Neural progenitor cell (in vitro differentiated cells): ENCODE data around the gene C2orf74.

ENCODE experiments used
- EZH2 ChIP-seq: fragments of 200-600 bp; sonication (generic); IDR thresholded peaks from 2 replicates; pipeline ENCODE4 v1.6.1; 2017; ENCODE audit warnings: antibody characterized with exemption, mild to moderate bottlenecking, moderate library complexity
- TF ChIP-seq, protein P1 (sequence below): fragments of 200-600 bp; sonication (generic); IDR thresholded peaks from 2 replicates; pipeline ENCODE4 v1.5.1; 2017; ENCODE audit warnings: antibody characterized with exemption, mild to moderate bottlenecking

DNA sequence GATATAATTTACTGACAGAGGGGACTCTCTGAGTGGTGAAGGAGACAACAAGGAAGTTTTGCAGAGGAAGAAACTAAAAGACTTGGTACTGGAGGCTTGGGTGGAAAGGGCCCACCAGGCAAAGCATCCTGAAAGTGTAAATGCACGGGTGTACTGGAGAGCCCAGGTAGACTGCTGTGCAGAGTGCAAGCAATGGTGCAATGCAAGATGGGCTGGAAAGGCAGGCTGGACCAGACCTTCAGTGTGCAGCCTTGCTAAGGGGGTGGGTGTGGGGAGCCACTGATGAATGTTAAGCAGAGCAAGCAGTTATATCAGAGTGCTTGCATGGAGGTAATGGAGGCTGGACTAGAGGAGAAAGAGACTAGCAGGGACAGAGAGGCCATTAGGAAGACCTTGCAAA is 10.7 kb downstream of the C2orf74 start:
- TF ChIP-seq, protein P1, sequence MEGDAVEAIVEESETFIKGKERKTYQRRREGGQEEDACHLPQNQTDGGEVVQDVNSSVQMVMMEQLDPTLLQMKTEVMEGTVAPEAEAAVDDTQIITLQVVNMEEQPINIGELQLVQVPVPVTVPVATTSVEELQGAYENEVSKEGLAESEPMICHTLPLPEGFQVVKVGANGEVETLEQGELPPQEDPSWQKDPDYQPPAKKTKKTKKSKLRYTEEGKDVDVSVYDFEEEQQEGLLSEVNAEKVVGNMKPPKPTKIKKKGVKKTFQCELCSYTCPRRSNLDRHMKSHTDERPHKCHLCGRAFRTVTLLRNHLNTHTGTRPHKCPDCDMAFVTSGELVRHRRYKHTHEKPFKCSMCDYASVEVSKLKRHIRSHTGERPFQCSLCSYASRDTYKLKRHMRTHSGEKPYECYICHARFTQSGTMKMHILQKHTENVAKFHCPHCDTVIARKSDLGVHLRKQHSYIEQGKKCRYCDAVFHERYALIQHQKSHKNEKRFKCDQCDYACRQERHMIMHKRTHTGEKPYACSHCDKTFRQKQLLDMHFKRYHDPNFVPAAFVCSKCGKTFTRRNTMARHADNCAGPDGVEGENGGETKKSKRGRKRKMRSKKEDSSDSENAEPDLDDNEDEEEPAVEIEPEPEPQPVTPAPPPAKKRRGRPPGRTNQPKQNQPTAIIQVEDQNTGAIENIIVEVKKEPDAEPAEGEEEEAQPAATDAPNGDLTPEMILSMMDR = no peak
- no peak for TF ChIP-seq EZH2
